Neural progenitor cell (in vitro differentiated cells): ENCODE results near the gene NEDD8.

Source experiments
- EZH2 ChIP-seq: fragments of 200-600 bp; sonication (generic); IDR thresholded peaks from 2 replicates; pipeline ENCODE4 v1.6.1; 2017; ENCODE audit warnings: antibody characterized with exemption, mild to moderate bottlenecking, moderate library complexity
- EZH2phosphoT487 ChIP-seq: fragments of 200-600 bp; sonication (generic); IDR thresholded peaks from 2 replicates; pipeline ENCODE4 v1.6.1; 2017; ENCODE audit warnings: antibody characterized with exemption
- TF ChIP-seq, protein P1 (sequence below): fragments of 200-600 bp; sonication (generic); IDR thresholded peaks from 2 replicates; pipeline ENCODE4 v1.5.1; 2017; ENCODE audit warnings: antibody characterized with exemption, mild to moderate bottlenecking

DNA sequence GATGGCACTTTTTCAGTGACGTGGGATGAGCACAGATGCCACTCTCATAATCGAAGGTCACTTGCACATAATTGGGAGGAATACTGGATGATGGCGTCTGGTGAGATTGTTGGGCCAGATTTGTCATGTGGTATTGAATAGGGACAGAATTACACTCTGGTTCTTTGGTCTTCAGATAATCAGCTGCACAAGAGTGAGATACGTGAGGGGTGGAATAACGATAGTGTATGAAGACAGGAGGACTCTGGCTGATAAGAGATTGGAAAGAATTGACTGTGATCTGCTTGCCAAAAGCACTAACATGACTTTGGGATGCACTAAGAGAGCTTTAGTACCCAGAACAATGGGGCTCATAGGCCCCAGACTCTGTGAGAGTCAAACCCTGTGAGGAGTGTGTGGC lies 46.3 kb upstream of the NEDD8 start:
- TF ChIP-seq, protein P1, sequence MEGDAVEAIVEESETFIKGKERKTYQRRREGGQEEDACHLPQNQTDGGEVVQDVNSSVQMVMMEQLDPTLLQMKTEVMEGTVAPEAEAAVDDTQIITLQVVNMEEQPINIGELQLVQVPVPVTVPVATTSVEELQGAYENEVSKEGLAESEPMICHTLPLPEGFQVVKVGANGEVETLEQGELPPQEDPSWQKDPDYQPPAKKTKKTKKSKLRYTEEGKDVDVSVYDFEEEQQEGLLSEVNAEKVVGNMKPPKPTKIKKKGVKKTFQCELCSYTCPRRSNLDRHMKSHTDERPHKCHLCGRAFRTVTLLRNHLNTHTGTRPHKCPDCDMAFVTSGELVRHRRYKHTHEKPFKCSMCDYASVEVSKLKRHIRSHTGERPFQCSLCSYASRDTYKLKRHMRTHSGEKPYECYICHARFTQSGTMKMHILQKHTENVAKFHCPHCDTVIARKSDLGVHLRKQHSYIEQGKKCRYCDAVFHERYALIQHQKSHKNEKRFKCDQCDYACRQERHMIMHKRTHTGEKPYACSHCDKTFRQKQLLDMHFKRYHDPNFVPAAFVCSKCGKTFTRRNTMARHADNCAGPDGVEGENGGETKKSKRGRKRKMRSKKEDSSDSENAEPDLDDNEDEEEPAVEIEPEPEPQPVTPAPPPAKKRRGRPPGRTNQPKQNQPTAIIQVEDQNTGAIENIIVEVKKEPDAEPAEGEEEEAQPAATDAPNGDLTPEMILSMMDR, result no peak
- TF ChIP-seq EZH2 (no peak), EZH2phosphoT487 (no peak)
